Measurements from ENCODE around the gene AP1S1.
A peak's percentile ranks its signal among the peaks of the same experiment; 100 is the strongest.
"Not testable (repeated sequence)": the region's sequence is repeated elsewhere in the genome, so short reads cannot be mapped to it uniquely, and the experiment has no call there.

The AP1S1 gene

DNA sequence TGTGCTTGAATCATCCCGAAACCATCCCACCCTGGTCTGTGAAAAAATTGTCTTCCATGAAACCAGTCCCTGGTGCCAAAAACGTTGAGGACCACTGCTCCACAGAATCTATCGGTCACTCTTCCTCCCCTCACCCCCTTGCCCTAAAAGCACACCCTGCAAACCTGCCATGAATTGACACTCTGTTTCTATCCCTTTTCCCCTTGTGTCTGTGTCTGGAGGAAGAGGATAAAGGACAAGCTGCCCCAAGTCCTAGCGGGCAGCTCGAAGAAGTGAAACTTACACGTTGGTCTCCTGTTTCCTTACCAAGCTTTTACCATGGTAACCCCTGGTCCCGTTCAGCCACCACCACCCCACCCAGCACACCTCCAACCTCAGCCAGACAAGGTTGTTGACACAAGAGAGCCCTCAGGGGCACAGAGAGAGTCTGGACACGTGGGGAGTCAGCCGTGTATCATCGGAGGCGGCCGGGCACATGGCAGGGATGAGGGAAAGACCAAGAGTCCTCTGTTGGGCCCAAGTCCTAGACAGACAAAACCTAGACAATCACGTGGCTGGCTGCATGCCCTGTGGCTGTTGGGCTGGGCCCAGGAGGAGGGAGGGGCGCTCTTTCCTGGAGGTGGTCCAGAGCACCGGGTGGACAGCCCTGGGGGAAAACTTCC, 28.2 kb upstream of the AP1S1 start:
- peak; percentile 89 for DNase-seq

DNA sequence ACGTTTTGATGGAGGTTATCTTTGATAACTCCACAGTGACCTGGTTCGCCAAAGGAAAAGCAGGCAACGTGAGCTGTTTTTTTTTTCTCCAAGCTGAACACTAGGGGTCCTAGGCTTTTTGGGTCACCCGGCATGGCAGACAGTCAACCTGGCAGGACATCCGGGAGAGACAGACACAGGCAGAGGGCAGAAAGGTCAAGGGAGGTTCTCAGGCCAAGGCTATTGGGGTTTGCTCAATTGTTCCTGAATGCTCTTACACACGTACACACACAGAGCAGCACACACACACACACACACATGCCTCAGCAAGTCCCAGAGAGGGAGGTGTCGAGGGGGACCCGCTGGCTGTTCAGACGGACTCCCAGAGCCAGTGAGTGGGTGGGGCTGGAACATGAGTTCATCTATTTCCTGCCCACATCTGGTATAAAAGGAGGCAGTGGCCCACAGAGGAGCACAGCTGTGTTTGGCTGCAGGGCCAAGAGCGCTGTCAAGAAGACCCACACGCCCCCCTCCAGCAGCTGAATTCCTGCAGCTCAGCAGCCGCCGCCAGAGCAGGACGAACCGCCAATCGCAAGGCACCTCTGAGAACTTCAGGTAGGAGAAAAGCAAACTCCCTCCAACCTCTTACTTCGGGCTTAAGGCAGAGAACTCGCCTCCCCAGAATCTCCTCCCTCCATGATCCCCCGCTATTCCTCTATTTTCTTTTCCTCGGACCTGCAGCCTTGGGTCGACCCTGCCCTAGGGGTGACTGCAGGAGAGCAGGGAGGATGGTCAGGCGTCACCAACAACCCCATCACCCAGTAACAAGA, 27.4 kb upstream of the AP1S1 start, which contains the start of gene SERPINE1:
Gene SERPINE1 (plus strand): TSS at position 454 of the 809 bp plus-strand sequence. CDS start 1,290 bp downstream, outside the sequence.
- DNase-seq: peak; percentile 100

- no peak for DNase-seq
These were observed 26.7 kb upstream of the AP1S1 start for GRCh38 chr7:101127460-101128039.

- no peak for DNase-seq
These were observed 26.0 kb upstream of the AP1S1 start for GRCh38 chr7:101128040-101128834.

DNA sequence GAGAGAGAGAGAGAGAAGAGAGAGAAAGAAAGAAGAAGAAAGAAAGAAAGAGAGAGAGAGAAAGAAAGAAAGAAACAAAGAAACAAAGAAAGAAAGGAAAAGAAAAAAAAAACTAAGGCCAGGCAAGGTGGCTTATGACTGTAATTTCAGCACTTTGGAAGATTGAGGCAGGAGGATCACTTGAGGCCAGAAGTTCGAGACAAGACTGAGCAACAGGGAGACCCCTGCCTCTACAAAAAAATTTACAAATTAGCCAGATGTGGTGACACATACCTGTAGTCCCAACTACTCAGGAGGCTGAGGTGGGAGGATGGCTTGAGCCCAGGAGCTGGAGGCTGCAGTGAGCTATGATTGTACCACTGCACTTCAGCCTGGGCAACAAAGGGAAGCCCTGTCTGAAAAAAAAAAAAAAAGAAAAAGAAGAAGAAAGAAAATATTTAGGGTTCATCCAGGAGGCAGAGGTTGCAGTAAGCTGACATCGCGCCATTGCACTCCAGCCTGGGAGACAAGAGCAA, 24.6 kb upstream of the AP1S1 start:
- no peak for DNase-seq

DNA sequence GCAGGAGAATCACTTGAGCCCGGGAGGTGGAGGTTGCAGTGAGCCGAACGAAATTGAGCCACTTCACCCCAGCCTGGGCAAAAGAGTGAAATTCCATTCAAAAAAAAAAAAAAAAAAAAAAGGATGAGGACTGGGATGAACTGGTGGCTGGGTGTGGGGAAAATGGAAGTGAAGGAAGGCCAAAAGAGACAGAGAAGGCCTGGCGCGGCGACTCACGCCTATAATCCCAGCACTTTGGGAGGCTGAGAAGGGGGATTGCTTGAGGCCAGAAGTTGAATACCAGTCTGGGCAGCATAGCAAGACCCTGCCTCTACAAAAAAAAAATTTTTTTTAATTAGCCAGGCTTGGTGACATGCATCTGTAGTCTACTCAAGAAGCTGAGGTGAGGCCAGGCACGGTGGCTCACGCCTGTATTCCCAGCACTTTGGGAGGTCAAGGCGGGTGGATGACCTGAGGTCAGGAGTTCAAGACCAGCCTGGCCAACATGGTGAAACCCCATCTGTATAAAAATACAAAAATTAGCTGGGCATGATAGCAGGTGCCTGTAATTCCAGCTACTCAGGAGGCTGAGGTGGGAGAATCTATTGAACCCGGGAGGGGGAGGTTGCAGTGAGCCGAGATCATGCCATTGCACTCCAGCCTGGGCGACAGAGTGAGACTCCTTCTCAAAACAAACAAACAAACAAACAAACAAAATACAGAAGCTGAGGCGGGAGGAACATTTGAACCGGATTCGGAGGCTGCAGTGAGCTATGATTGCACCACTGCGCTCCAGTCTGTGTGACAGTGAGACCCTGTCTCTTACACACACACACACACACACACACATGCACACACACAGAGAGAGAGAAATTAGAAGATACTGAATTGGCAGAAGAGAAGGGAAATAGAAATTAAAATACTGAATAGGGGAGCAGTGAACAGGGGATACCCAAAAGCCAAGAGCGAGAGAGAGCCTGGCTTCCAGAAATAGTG, 21.4 kb upstream of the AP1S1 start:
- DNase-seq: not testable (repeated sequence)

DNA sequence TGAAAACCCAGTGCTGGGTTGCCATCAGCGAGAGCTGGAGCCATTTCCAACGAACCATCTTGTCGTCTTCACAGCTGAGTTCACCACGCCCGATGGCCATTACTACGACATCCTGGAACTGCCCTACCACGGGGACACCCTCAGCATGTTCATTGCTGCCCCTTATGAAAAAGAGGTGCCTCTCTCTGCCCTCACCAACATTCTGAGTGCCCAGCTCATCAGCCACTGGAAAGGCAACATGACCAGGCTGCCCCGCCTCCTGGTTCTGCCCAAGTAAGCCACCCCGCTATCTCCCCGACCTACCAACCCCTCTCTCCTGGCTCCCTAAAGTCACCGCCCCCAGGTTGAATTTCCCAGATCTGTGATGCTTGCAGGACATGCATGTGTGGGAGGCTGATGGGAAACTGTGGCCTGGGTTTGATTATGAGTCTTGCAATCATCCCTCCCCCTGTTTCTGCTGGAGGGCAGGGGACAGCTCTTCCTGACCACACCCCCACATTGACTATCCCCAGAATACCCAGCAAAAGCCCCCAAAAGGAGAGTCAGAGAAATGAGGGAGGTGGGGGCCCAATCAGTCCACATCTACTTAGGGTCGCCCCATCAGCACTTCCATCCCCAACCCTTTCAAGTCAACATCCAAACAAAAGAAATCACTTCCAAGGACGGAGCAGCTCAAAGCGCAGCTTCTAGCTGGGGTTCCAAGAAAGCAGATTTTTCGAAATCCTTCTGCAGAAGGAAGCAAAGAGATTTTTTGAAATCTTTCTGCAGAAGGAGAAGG, 20.5 kb upstream of the AP1S1 start:
- DNase-seq: peak; percentile 58

GRCh38 chr7:101134399-101134980, 19.8 kb upstream of the AP1S1 start:
- peak; percentile 80 for DNase-seq

- no peak for DNase-seq
These were observed 16.5 kb upstream of the AP1S1 start for GRCh38 chr7:101137651-101138212.

DNA sequence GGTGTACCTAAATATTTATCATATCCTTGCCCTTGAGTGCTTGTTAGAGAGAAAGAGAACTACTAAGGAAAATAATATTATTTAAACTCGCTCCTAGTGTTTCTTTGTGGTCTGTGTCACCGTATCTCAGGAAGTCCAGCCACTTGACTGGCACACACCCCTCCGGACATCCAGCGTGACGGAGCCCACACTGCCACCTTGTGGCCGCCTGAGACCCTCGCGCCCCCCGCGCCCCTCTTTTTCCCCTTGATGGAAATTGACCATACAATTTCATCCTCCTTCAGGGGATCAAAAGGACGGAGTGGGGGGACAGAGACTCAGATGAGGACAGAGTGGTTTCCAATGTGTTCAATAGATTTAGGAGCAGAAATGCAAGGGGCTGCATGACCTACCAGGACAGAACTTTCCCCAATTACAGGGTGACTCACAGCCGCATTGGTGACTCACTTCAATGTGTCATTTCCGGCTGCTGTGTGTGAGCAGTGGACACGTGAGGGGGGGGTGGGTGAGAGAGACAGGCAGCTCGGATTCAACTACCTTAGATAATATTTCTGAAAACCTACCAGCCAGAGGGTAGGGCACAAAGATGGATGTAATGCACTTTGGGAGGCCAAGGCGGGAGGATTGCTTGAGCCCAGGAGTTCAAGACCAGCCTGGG, 15.9 kb upstream of the AP1S1 start:
- DNase-seq: peak; percentile 97

- no peak for DNase-seq
These were observed 14.0 kb upstream of the AP1S1 start for GRCh38 chr7:101140339-101140699.

- DNase-seq: no peak
These were observed 13.4 kb upstream of the AP1S1 start for GRCh38 chr7:101140746-101141382.

DNA sequence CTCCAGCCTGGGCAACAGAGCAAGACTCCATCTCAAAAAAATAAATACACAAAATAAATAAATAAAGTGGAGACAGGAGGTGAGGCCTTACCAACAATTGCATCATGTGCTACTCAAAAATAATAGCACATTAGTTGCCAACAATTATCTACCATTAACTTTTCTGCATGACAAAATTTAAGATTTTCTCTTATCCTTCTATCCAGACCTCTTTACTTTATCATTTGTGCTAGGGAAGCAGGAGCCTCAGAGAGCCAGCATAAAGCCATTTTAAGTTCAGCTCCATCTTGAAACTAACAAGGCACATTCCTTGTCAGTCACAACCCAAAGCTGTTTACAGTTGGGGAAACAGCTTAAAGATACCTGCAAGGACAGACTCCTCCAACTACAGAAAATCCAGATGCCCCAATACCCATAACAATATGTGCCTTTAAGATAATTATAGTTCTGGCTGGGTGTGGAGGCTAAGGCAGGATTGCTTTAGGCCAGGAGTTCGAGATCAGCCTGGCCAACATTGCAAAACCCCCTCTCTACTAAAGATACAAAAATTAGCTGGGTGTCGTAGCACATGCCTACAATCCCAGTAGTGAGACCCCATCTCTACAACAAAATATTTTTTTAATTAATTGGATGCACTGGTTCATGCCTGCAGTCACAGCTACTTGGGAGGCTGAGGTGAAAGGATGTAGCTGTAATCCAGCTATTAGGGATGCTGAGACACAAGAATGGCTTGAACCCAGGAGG, 2.2 kb upstream of the AP1S1 start:
- DNase-seq: no peak

GRCh38 chr7:101154693-101155102, 422 bp downstream of the AP1S1 start:
- DNase-seq: no peak

DNA sequence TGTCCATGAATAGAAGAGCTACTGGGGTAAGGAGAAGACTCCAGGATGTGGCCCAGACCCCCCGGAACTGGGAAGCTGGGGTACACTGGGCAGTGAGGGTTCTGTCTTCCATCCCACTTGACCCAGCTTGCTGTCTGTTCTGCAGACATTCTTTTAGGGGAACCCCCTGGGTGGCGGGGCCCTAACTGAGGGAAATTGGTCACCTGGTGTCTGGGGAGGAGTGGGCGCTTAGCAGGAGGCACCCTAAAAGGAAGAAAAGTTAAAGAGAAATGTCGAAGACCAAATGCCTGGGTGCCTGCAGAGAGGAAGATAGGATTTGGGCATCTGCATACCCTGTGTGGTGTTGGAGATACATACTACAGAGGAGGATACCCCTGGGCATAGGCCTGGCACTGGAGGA, 1.0 kb downstream of the AP1S1 start:
- no peak for DNase-seq

GRCh38 chr7:101156277-101156676, 2.0 kb downstream of the AP1S1 start:
- DNase-seq: no peak

DNA sequence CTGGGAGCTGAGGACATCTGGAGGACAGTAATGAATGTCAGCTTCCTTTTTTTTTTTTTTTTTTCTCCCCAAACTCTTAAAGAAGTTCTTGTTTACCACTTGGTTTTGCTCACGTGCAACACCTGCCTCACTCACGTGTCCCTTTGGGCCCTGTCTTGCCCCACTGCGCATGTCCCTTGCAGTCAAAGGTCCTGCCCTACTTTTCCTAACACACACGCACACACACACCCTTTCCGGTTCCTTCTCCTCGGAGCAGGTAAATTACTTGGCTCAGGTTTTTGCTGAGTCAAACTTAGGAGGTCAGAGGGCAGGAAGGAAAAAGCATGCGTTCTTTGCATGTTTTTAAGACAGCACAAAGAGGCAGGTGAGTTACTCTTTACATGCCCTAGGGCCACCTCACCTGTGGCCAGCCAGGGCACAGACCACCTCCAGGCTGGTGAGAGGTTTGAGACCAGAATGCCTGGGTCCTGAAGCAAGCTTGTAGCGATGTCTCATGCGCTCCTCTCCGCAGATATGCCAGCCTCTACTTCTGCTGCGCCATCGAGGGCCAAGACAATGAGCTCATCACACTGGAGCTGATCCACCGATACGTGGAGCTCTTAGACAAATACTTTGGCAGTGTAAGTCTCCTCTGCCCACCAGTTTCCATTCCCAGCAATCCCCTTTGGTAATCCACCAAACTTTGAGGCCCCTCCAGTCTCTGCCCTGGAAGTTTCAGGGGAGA, 2.8 kb downstream of the AP1S1 start:
- DNase-seq: no peak
